Spleen (tissue), 11 donors: ENCODE measurements around the gene SETD3. TPM values are rescaled to one million over a fixed set of nuclear protein-coding genes. Genes with fewer than 3 reads are reported as not detected.
"Not testable (repeated sequence)": the region's sequence is repeated elsewhere in the genome, so short reads cannot be mapped to it uniquely, and the experiment has no call there.

Experiments
- DNase-seq: peaks from one replicate; pipeline ENCODE4 v3.0.0-alpha.2; 2020
- H3K27ac ChIP-seq, 8 donors: fragments of 200-600 bp; sonication (generic) in 7 of 8; 1 replicate in 4 of 8; 2 replicates in 4 of 8; pipeline versions ENCODE4 v1.5.0 to v1.8.0; 2016 to 2021; ENCODE audit warnings: inconsistent platforms in 4 of 8, mild to moderate bottlenecking in 4 of 8, moderate library complexity in 1 of 8
- H3K27me3 ChIP-seq, 7 donors: fragments of 200-600 bp; sonication (generic) in 6 of 7; replicated peaks in 1 of 7; 1 replicate in 4 of 7; 2 replicates in 3 of 7; pipeline versions ENCODE4 v1.5.0 to v1.8.0; 2016 to 2021; ENCODE audit warnings: inconsistent platforms in 3 of 7, mild to moderate bottlenecking in 1 of 7
- H3K36me3 ChIP-seq, 6 donors: fragments of 200-600 bp; sonication (generic) in 5 of 6; 1 replicate in 4 of 6; 2 replicates in 2 of 6; pipeline versions ENCODE4 v1.5.0 to v1.8.0; 2016 to 2021; ENCODE audit warnings: inconsistent platforms in 2 of 6
- H3K4me1 ChIP-seq, 6 donors: fragments of 200-600 bp; sonication (generic) in 5 of 6; 1 replicate in 3 of 6; 2 replicates in 3 of 6; pipeline versions ENCODE4 v1.5.0 to v1.8.0; 2016 to 2021; ENCODE audit warnings: inconsistent platforms in 3 of 6
- H3K4me3 ChIP-seq, 8 donors: fragments of 200-600 bp; sonication (generic) in 7 of 8; 1 replicate in 4 of 8; 2 replicates in 4 of 8; pipeline versions ENCODE4 v1.5.0 to v1.8.0; 2016 to 2021; ENCODE audit warnings: inconsistent platforms in 4 of 8, mild to moderate bottlenecking in 4 of 8, moderate library complexity in 2 of 8
- H3K9me3 ChIP-seq, 8 donors: fragments of 200-600 bp; sonication (generic) in 7 of 8; 1 replicate in 4 of 8; 2 replicates in 4 of 8; pipeline versions ENCODE4 v1.5.0 to v1.8.0; 2016 to 2021; ENCODE audit warnings: inconsistent platforms in 4 of 8
- POLR2A ChIP-seq, 3 donors: fragments of 450-650 bp; IDR thresholded peaks; one replicate each; pipeline ENCODE4 v1.5.1; 2017; ENCODE audit warnings: antibody characterized with exemption in 3 of 3, mild to moderate bottlenecking in 1 of 3
- POLR2AphosphoS5 ChIP-seq, 3 donors: sonication (generic); formaldehyde crosslinking; IDR thresholded peaks; one replicate each; pipeline ENCODE4 v1.5.1; 2017; ENCODE audit warnings: antibody characterized with exemption in 3 of 3
- WGBS, 5 donors: extraction: QIAGEN DNeasy Blood & Tissue Kit in 3 of 5; methylation state at CpG; one replicate each; pipeline versions ENCODE4 v1.1.5 to v1.1.7; 2013 to 2018; 5-methylcytosine and 5-hydroxymethylcytosine counted together
- intact Hi-C: fragments of 100-400 bp; cut with DNase I; formaldehyde crosslinking; loops from one replicate; pipeline ENCODE4 v1.15.0; 2023; ENCODE audit warnings: low total_unique reads
- polyA plus RNA-seq, 3 donors: library from polyadenylated mRNA; stranded (reverse); fragments of 200-250 nt; gene quantifications; one replicate each; pipeline ENCODE4 v1.2.1, GENCODE V29; 2013
- small RNA-seq, 4 donors: library from RNA; depleted of rRNA; stranded (forward); fragments of <200 nt; gene quantifications; one replicate each; pipeline ENCODE3, GENCODE V24; 2016
- total RNA-seq, 7 donors: library from RNA; depleted of rRNA in 3 of 7; stranded (reverse); fragments of >200 nt in 3 of 7; fragmentation: NEBNext Ultra II Directional in 4 of 7; extraction: Animal tissue kit (Norgen Biotek cat#: 25700) in 4 of 7; gene quantifications; one replicate each; pipeline versions ENCODE4 v1.1.0 to v1.2.1, GENCODE V29; 2016 to 2021
- TF ChIP-seq, protein P1 (sequence below), 11 experiments: fragments of 200-600 bp in 7 of 11; fragments of 450-650 bp in 4 of 11; sonication (generic) in 4 of 11; IDR thresholded peaks in 8 of 11; conservative IDR thresholded peaks in 3 of 11; 1 replicate in 7 of 11; 2 replicates in 4 of 11; pipeline versions ENCODE4 v1.4.0 to v1.8.0; 2016 to 2021; ENCODE audit warnings: antibody characterized with exemption in 11 of 11, inconsistent platforms in 4 of 11, mild to moderate bottlenecking in 1 of 11
- donor health status: healthy with polysubstance abuse.
- donor health status: DM: no; HTN: no; CAD: no; lungs with moderate emphysema.
- donor health status: DM: no; HTN: no; CAD: no.
- donor health status: Bipolar disorder and iron deficiency.
- donor health status: healthy.
- donor health status: DM: no; HTN: no; CAD: no.
- donor health status: DM: yes; HTN: yes; CAD: no.

The SETD3 gene
- total and polyA plus RNA-seq, 10 donors: 18.1 to 84.4 (median 62.4) TPM

- Histone ChIP-seq H3K4me1 (no peaks in the 10 kb centered on the region), H3K4me3 (no peak overlapping the region), H3K27ac (no peak overlapping the region), H3K27me3 (peaks cover 0 to 29% (median 0%) of the 10 kb centered on the region in 7 donors), H3K36me3 (no peaks in the 10 kb centered on the region), H3K9me3 (no peaks in the 10 kb centered on the region)
- DNase-seq: no peak
- intact Hi-C loops: no loop called here
- TF ChIP-seq POLR2A (IDR thresholded peaks at IDR 0.05): no peak
- TF ChIP-seq, protein P1, sequence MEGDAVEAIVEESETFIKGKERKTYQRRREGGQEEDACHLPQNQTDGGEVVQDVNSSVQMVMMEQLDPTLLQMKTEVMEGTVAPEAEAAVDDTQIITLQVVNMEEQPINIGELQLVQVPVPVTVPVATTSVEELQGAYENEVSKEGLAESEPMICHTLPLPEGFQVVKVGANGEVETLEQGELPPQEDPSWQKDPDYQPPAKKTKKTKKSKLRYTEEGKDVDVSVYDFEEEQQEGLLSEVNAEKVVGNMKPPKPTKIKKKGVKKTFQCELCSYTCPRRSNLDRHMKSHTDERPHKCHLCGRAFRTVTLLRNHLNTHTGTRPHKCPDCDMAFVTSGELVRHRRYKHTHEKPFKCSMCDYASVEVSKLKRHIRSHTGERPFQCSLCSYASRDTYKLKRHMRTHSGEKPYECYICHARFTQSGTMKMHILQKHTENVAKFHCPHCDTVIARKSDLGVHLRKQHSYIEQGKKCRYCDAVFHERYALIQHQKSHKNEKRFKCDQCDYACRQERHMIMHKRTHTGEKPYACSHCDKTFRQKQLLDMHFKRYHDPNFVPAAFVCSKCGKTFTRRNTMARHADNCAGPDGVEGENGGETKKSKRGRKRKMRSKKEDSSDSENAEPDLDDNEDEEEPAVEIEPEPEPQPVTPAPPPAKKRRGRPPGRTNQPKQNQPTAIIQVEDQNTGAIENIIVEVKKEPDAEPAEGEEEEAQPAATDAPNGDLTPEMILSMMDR (IDR thresholded peaks at IDR 0.05 in 8 of 11, conservative IDR thresholded peaks at IDR 0.05 in 3 of 11): no peak
- no peak for TF ChIP-seq POLR2AphosphoS5 (IDR thresholded peaks at IDR 0.05)
- WGBS, 5 donors: 84 to 94% (median 84%) methylated on average over 6 to 13 of the region's 13 CpGs
These were observed 130.8 kb downstream of the SETD3 start for GRCh38 chr14:99349721-99350495.

DNA sequence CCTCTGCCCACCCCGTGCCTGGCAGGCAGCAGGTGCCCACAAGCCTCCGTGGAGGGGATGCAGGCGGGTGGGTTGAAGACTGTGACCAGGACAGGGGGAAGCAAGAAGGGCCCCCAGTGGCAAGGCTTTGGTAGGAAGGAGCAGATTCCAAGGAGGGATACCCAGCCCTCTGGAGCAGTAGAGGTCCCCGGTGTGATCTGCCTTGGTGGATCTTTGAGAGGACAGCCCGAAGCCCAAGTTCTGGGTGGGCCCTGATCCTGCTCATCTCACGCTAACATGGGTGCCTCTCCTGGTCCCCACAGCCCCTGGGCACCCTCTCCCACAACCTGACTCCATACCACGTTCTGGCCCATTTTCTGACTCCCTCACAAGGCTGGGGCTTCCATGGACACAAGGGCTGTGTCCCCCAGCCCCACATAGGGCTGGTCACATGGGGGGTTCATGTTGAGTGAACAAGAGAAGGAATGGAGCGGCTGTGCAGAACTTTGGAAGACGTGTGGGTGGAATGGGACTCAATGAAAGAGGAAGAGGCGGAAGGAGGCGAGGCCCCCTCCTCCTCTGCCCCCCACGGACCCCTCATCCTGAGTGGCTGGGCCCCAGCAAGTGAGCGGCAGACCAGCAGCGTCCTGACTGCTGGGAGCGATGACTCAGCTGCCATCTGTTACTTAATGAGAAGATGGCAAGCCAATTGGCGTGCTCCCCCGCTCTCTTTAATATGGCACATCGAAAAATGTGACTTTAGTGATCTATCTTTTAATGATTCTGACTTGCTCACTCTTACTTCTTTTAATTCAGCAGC is 131.6 kb downstream of the SETD3 start:
- DNase-seq: no peak
- no peaks in the 10 kb centered on the region for H3K4me1 ChIP-seq
- 71 to 79% (median 77%) methylated on average over 15 to 18 of the region's 18 CpGs for WGBS, 5 donors
- H3K36me3 ChIP-seq: no peaks in the 10 kb centered on the region
- no peak overlapping the region for H3K27ac ChIP-seq
- no peaks in the 10 kb centered on the region for H3K9me3 ChIP-seq
- peaks cover 0 to 29% (median 0%) of the 10 kb centered on the region in 7 donors for H3K27me3 ChIP-seq
- TF ChIP-seq, protein P1 (IDR thresholded peaks at IDR 0.05 in 8 of 11, conservative IDR thresholded peaks at IDR 0.05 in 3 of 11): no peak
- TF ChIP-seq POLR2AphosphoS5 (IDR thresholded peaks at IDR 0.05): no peak
- no peak for TF ChIP-seq POLR2A (IDR thresholded peaks at IDR 0.05)
- no peak overlapping the region for H3K4me3 ChIP-seq
- intact Hi-C loops: no loop called here

DNA sequence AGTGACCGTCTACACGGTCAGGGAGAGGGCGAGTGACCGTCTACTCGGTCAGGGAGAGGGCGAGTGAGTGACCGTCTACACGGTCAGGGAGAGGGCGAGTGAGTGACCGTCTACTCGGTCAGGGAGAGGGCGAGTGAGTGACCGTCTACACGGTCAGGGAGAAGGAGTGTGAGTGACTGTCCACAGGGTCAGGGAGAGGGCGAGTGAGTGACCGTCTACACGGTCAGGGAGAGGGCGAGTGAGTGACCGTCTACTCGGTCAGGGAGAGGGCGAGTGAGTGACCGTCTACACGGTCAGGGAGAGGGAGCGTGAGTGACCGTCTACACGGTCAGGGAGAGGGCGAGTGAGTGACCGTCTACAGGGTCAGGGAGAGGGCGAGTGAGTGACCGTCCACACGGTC is 132.4 kb downstream of the SETD3 start:
- H3K36me3 ChIP-seq, intact Hi-C loops, H3K27ac ChIP-seq, H3K4me3 ChIP-seq, DNase-seq, H3K4me1 ChIP-seq, H3K9me3 ChIP-seq: not testable (repeated sequence)
- 90 to 96% (median 92%) methylated on average over 31 of the region's 31 CpGs for WGBS, 5 donors
- peaks cover 0 to 29% (median 0%) of the 10 kb centered on the region in 7 donors for H3K27me3 ChIP-seq

Small RNAs within 50 kb of the gene (small RNA-seq; reads per million reads assigned to genes)
- gene RNU6-91P: 0 reads per million in 4 donors

Other genes with a start within 250 kb of the SETD3 start
- gene BCL11B, start 208.7 kb downstream of the SETD3 start, total RNA-seq: 10 to 100 TPM in 6 of 7 donors, 1 to 10 TPM in 1; 7.9 to 21.1 (median 13.1) TPM
- gene BCL11B, start 208.7 kb downstream of the SETD3 start, polyA plus RNA-seq: 1 to 10 TPM in 2 of 3 donors, under 1 TPM in 1; 0.74 to 1.5 (median 1.4) TPM
- gene CCNK, start 550 bp upstream of the SETD3 start, total RNA-seq: 10 to 100 TPM; 38.3 to 58.3 (median 50.3) TPM
- gene CCNK, start 550 bp upstream of the SETD3 start, polyA plus RNA-seq: 10 to 100 TPM; 11.8 to 15.5 (median 12.8) TPM
- 10 to 100 TPM in 4 of 7 donors, 1 to 10 TPM in 3; 6.0 to 12.4 (median 11.3) TPM for gene CCDC85C, start 123.3 kb upstream of the SETD3 start, total RNA-seq
- 1 to 10 TPM; 1.6 to 6.5 (median 1.9) TPM for gene CCDC85C, start 123.3 kb upstream of the SETD3 start, polyA plus RNA-seq
- gene HHIPL1, start 164.3 kb upstream of the SETD3 start, total RNA-seq: 1 to 10 TPM; 1.8 to 4.2 (median 2.8) TPM
- under 1 TPM; 0.43 to 0.67 (median 0.64) TPM for gene HHIPL1, start 164.3 kb upstream of the SETD3 start, polyA plus RNA-seq
- gene CYP46A1, start 203.4 kb upstream of the SETD3 start, total RNA-seq: under 1 TPM; 0.16 to 0.85 (median 0.40) TPM
- gene CYP46A1, start 203.4 kb upstream of the SETD3 start, polyA plus RNA-seq: under 1 TPM; 0.11 to 0.38 (median 0.13) TPM